Fibroblast of upper back skin (primary cell): ENCODE data around the gene FAM174B.

ENCODE experiments used
- DNase-seq: peaks from one replicate; pipeline ENCODE4 v3.0.0-alpha.2; 2013

FAM174B gene

GRCh38 chr15:92664178-92664900 lies 8.8 kb upstream of the FAM174B start:
- no peak for DNase-seq

- no peak for DNase-seq
These were observed 7.8 kb upstream of the FAM174B start for GRCh38 chr15:92663250-92663951.

GRCh38 chr15:92662762-92663161 lies 7.2 kb upstream of the FAM174B start:
- no peak for DNase-seq

GRCh38 chr15:92661956-92662355 lies 6.4 kb upstream of the FAM174B start:
- DNase-seq, result no peak

- DNase-seq, result no peak
These were observed 5.5 kb upstream of the FAM174B start for GRCh38 chr15:92661069-92661468.

GRCh38 chr15:92657486-92657885 lies 1.9 kb upstream of the FAM174B start:
- DNase-seq, result no peak

GRCh38 chr15:92656089-92656488 lies 514 bp upstream of the FAM174B start:
- DNase-seq, result no peak

GRCh38 chr15:92654662-92655061 lies 913 bp downstream of the FAM174B start:
- DNase-seq, result no peak

- DNase-seq, result peak; percentile 8
These were observed 1.6 kb downstream of the FAM174B start for GRCh38 chr15:92653836-92654539.

GRCh38 chr15:92653366-92653765 lies 2.2 kb downstream of the FAM174B start:
- DNase-seq, result no peak

GRCh38 chr15:92652576-92652966 lies 3.0 kb downstream of the FAM174B start:
- no peak for DNase-seq

- no peak for DNase-seq
These were observed 3.5 kb downstream of the FAM174B start for GRCh38 chr15:92651877-92652575.

GRCh38 chr15:92650966-92651365 lies 4.6 kb downstream of the FAM174B start:
- DNase-seq, result no peak

GRCh38 chr15:92650256-92650655 lies 5.3 kb downstream of the FAM174B start:
- peak; percentile 59 for DNase-seq

- DNase-seq, result no peak
These were observed 7.2 kb downstream of the FAM174B start for GRCh38 chr15:92648190-92648875.

GRCh38 chr15:92647467-92648163 lies 8.0 kb downstream of the FAM174B start:
- no peak for DNase-seq

- no peak for DNase-seq
These were observed 9.4 kb downstream of the FAM174B start for GRCh38 chr15:92646216-92646615.

GRCh38 chr15:92645731-92646130 lies 9.8 kb downstream of the FAM174B start:
- DNase-seq, result no peak

- DNase-seq, result no peak
These were observed 10.4 kb downstream of the FAM174B start for GRCh38 chr15:92645051-92645631.

GRCh38 chr15:92643849-92644815 lies 11.4 kb downstream of the FAM174B start:
- DNase-seq, result no peak
